HG03066 (cell line): Measurements from ENCODE around the gene TPCN2.
"Not testable (repeated sequence)": the region's sequence is repeated elsewhere in the genome, so short reads cannot be mapped to it uniquely, and the experiment has no call there.

Source experiments
- ATAC-seq: cut with Tn5 transposase; IDR thresholded peaks from one replicate; pipeline ENCODE4 v1.9.1; 2021; ENCODE audit warnings: low read depth; ENCODE audit not compliant: unreplicated experiment

The TPCN2 gene

GRCh38 chr11:69073469-69073868 lies 24.7 kb downstream of the TPCN2 start:
- ATAC-seq = no peak

- ATAC-seq = no peak
Measured at GRCh38 chr11:69074375-69075140, 25.8 kb downstream of the TPCN2 start.

GRCh38 chr11:69075421-69076128 lies 26.8 kb downstream of the TPCN2 start:
- ATAC-seq = no peak

- no peak for ATAC-seq
Measured at GRCh38 chr11:69076129-69076791, 27.5 kb downstream of the TPCN2 start.

DNA sequence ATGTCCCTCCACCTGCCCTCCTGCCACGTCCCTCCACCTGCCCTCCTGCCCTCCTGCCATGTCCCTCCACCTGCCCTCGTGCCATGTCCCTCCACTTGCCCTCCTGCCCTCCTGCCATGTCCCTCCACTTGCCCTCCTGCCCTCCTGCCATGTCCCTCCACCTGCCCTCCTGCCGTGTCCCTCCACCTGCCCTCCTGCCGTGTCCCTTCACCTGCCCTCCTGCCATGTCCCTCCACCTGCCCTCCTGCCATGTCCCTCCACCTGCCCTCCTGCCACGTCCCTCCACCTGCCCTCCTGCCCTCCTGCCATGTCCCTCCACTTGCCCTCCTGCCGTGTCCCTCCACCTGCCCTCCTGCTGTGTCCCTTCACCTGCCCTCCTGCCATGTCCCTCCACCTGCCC lies 28.2 kb downstream of the TPCN2 start:
- ATAC-seq = not testable (repeated sequence)

DNA sequence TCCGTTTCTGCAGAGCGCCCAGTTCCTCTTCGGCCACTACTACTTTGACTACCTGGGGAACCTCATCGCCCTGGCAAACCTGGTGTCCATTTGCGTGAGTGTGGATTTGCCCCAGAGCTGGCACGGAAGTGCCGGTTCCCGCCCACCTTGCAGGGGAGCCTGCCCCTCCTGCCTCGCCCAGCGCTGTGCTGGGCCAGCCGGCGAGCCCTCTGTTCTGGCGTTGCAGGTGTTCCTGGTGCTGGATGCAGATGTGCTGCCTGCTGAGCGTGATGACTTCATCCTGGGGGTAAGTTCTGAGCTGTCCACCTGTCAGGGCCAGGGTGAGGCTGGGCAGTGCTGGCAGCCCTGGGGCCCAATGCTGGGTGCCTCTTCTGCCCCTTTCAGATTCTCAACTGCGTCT lies 29.8 kb downstream of the TPCN2 start:
- no peak for ATAC-seq

DNA sequence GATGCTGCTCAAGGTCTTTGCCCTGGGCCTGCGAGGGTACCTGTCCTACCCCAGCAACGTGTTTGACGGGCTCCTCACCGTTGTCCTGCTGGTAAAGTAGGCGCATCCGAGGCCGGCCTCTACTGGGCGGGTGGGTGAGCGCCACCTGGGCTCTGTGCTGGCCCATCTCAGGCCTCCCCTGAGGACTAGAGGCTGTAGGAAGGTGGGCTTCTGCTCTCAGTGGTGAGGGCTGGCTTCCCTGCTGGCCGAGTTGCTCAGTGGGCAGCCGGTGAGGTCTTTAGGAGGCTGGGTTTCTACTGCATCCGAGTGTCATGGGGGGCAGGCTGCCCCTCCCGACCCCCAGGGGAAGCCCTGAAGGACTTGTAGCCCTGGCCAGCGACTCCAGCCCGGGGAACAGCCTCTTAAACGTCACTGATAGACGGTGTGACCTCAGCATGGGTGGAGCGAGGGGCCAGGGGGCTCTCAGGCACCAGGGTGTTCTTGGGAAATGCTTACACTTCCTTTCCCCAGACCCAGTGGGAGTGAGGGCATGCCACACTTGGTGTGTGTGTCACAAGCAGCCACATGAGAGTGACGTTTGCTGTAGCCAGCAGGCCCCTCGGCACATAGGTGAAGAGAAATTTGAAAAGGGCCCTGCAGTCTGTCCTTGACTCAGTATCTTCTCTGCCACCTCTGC lies 30.3 kb downstream of the TPCN2 start:
- ATAC-seq = no peak

DNA sequence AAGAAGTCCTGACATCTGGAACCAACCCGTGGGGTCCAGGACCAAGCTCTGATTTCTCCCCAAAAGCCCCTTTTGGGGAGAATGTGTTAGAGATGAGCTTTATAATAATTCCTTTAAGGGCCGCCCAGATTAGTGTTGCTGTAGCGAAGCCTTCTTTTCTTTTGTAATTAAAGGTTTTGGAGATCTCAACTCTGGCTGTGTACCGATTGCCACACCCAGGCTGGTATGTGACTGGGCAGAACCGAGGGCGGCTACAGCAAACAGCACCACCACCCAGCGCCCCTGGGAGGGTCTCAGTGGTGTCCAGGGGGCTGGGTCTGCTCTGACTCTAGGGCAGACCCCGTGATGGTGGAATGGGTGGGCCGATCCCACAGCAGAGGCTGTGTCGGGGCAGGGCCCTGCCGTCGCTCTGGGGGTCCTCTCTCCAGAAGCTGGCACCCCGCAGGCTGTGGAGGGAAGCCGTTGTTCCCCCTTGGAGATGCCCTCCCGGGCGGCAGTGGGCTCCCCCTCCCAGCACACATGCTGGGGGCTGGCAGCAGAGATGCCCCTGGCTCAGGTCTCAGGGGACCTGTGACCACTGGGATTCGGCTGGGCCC lies 31.0 kb downstream of the TPCN2 start:
- no peak for ATAC-seq

GRCh38 chr11:69080257-69080995 lies 31.7 kb downstream of the TPCN2 start:
- ATAC-seq = no peak

GRCh38 chr11:69081180-69081579 lies 32.4 kb downstream of the TPCN2 start:
- no peak for ATAC-seq

GRCh38 chr11:69083531-69084247 lies 35.0 kb downstream of the TPCN2 start:
- no peak for ATAC-seq

DNA sequence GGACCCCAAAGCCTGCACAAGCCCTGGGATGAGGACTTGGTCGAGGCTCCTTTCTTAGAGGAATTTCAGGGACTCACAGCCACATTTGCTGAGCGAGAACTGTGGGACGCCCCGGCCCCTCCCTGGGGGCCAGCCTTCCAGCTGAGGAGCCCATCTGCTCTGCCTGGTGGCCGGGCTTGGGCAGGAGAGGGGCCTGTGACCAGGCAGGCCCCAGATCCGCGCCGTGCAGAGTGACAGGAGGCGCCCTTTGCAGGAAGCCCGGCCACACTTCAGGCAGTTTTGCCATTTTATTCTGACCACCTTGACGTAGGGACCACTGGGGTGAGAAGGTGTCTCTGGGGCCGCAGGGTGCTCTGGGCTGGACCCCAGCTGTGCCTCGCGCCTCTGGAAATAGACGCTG lies 35.6 kb downstream of the TPCN2 start:
- no peak for ATAC-seq

GRCh38 chr11:69085490-69086095 lies 36.9 kb downstream of the TPCN2 start:
- no peak for ATAC-seq

- no peak for ATAC-seq
Measured at GRCh38 chr11:69086152-69087132, 37.7 kb downstream of the TPCN2 start.

DNA sequence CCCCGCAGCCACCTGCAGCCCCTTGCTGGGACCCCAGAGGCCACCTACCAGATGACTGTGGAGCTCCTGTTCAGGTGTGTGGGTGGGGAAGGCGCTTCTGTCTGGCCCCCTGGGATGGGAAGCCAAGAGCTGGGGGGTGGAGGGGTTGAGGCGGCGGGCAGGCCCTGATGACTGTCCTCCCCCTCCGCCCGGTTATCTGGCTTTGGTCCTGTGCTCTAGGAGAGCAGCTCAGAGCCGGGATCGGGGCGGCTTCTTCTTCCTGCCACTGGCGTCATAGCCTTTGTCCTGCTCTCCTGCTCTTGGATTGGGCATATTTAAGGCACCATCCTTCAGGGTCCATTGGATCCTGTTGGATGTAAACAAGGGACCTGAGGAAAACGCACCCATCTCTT lies 38.4 kb downstream of the TPCN2 start:
- ATAC-seq = no peak

DNA sequence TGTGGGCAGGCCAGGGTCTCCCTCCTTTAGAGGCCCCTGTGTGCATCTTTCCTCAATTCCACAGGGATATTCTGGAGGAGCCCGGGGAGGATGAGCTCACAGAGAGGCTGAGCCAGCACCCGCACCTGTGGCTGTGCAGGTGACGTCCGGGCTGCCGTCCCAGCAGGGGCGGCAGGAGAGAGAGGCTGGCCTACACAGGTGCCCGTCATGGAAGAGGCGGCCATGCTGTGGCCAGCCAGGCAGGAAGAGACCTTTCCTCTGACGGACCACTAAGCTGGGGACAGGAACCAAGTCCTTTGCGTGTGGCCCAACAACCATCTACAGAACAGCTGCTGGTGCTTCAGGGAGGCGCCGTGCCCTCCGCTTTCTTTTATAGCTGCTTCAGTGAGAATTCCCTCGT lies 39.1 kb downstream of the TPCN2 start:
- ATAC-seq = no peak

DNA sequence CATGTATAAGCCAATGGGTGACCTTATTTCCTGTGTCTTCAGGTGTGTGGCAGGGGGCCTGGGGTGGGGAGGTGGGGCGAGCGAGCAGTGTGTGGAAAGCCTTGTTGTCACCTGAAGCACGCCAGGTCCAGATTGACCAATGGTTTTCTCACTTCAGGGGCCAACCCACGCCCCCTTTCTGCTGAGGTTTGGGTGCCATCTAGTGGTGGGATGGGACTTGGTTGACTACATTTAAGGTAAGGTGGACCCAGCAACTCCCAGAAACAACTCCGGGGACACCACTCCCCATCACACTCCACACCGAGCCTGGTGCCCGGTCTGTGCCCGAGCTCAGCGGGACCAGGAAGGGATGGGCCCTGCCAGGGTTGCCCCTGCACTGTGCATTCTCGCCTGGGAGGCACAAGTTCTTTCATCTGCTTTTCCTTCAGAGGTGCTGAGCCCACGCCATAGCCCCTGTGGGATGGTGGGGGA lies 40.0 kb downstream of the TPCN2 start:
- no peak for ATAC-seq

DNA sequence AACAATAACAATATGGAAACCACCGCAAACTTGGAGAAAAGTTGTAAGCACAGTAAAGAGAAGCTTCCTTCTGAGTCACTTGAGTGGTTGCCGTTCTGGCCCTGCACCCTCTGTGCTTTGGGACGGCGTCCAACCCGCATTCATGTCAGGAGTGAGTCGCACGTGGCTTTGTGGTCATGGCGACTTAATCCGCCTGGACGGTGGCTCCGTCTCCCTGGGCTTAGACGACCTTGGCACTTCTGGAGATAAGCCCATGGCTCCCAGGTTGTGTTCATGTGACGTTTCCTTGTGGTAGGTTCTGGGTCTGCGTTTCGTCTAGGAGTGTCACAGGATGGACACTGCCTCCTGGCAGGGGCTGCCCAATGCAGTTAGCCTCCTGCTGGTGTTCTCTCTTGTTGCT lies 40.5 kb downstream of the TPCN2 start:
- no peak for ATAC-seq
